Heart left ventricle (tissue), 16 donors: Measurements from ENCODE around the gene TOLLIP. TPM values are rescaled to one million over a fixed set of nuclear protein-coding genes. Genes with fewer than 3 reads are reported as not detected.

Source experiments
- ATAC-seq, 4 donors: fragments of 200-7000 bp; cut with Tn5 transposase; one replicate each; pipeline ENCODE4 v1.9.1; 2020 to 2022; ENCODE audit warnings: moderate library complexity in 4 of 4, mild to moderate bottlenecking in 3 of 4, moderate number of reproducible peaks in 1 of 4
- DNase-seq, 5 donors: peaks; one replicate each; pipeline ENCODE4 v3.0.0-alpha.2; 2020
- H3K27ac ChIP-seq, 12 donors: fragments of 200-600 bp; sonication (generic) in 4 of 12; one replicate each; pipeline versions ENCODE4 v1.5.0 to v1.8.0; 2016 to 2022; ENCODE audit warnings: mild to moderate bottlenecking in 2 of 12
- H3K27me3 ChIP-seq, 9 donors: fragments of 200-600 bp; sonication (generic) in 2 of 9; one replicate each; pipeline versions ENCODE4 v1.5.1 to v1.8.0; 2016 to 2022; ENCODE audit warnings: mild to moderate bottlenecking in 3 of 9
- H3K36me3 ChIP-seq, 9 donors: fragments of 200-600 bp; sonication (generic) in 2 of 9; one replicate each; pipeline versions ENCODE4 v1.5.0 to v1.8.0; 2018 to 2022; ENCODE audit warnings: mild to moderate bottlenecking in 2 of 9
- H3K4me1 ChIP-seq, 12 donors: fragments of 200-600 bp; sonication (generic) in 4 of 12; one replicate each; pipeline versions ENCODE4 v1.5.0 to v1.8.0; 2016 to 2022; ENCODE audit warnings: mild to moderate bottlenecking in 3 of 12
- H3K4me3 ChIP-seq, 12 donors: fragments of 200-600 bp; sonication (generic) in 4 of 12; one replicate each; pipeline versions ENCODE4 v1.5.0 to v1.8.0; 2017 to 2022; ENCODE audit warnings: mild to moderate bottlenecking in 9 of 12, moderate library complexity in 4 of 12
- H3K9me3 ChIP-seq, 12 donors: fragments of 200-600 bp; sonication (generic) in 4 of 12; one replicate each; pipeline versions ENCODE4 v1.5.0 to v1.8.0; 2016 to 2022; ENCODE audit warnings: mild to moderate bottlenecking in 1 of 12
- POLR2A ChIP-seq, 2 donors: fragments of 450-650 bp; IDR thresholded peaks; one replicate each; pipeline ENCODE4 v1.6.1; 2017; ENCODE audit warnings: antibody characterized with exemption in 2 of 2, mild to moderate bottlenecking in 2 of 2, moderate library complexity in 2 of 2
- WGBS, 4 donors: extraction: QIAGEN DNeasy Blood & Tissue Kit in 2 of 4; methylation state at CpG; one replicate each; pipeline versions ENCODE4 v1.1.5 to v1.1.7; 2013 to 2018; 5-methylcytosine and 5-hydroxymethylcytosine counted together
- intact Hi-C, 10 donors: fragments of 100-400 bp; cut with DNase I; formaldehyde crosslinking; loops; one replicate each; pipeline versions ENCODE4 v1.11.1 to v1.14.2; 2022
- polyA plus RNA-seq, 2 donors: library from polyadenylated mRNA; stranded (reverse); fragments of 200-250 nt; gene quantifications; one replicate each; pipeline ENCODE4 v1.2.3, GENCODE V29; 2013
- total RNA-seq, 9 donors: library from RNA; depleted of rRNA in 2 of 9; stranded (reverse); fragments of >200 nt in 2 of 9; fragmentation: NEBNext Ultra II Directional in 3 of 9; extraction: Animal tissue kit (Norgen Biotek cat#: 25700) in 3 of 9; gene quantifications; one replicate each; pipeline versions ENCODE4 v1.1.0 to v1.2.4, GENCODE V29; 2016 to 2023
- TF ChIP-seq, protein P1 (sequence below), 12 donors: fragments of 200-600 bp; sonication (generic) in 4 of 12; IDR thresholded peaks; one replicate each; pipeline versions ENCODE4 v1.5.0 to v1.8.0; 2018 to 2022; ENCODE audit warnings: antibody characterized with exemption in 12 of 12, mild to moderate bottlenecking in 5 of 12
- donor health status: ischemic (EF 13 %, LVEDD 7.1; RV severe dilation, severe dysfunction).
- donor health status: healthy with polysubstance abuse.
- donor health status: DM: no; HTN: yes; CAD: no.
- donor health status: DM: no; HTN: no; CAD: no.
- donor health status: ischemic (EF 25% LVEDD 6.9; RV normal size, moderate dysfunction).
- donor health status: ischemic (EF 25% LVEDD 5.7; RV mildly dilated, moderate dysfunction).
- donor health status: healthy.
- donor health status: DM: yes; HTN: yes; CAD: no.
- donor health status: ischemic (EF 35%, LVEDD 5.7; RV mildly dilated, moderate dysfunction).
- donor health status: nonischemic (EF 11% LVEDD 7.7; RV severe dilation, severe dysfunction).
- donor health status: DM: yes; HTN: yes; CAD: no.
- donor health status: PGD.
- donor health status: ischemic (EF 29% LVEDD 5.4; RV normal size, mild dysfunction).
- donor health status: nonischemic (EF 23%, LVEDD 6.1; RV moderate dilation, normal function).

The TOLLIP gene
- total and polyA plus RNA-seq, 11 donors, result 27.4 to 57.2 (median 44.9) TPM

DNA sequence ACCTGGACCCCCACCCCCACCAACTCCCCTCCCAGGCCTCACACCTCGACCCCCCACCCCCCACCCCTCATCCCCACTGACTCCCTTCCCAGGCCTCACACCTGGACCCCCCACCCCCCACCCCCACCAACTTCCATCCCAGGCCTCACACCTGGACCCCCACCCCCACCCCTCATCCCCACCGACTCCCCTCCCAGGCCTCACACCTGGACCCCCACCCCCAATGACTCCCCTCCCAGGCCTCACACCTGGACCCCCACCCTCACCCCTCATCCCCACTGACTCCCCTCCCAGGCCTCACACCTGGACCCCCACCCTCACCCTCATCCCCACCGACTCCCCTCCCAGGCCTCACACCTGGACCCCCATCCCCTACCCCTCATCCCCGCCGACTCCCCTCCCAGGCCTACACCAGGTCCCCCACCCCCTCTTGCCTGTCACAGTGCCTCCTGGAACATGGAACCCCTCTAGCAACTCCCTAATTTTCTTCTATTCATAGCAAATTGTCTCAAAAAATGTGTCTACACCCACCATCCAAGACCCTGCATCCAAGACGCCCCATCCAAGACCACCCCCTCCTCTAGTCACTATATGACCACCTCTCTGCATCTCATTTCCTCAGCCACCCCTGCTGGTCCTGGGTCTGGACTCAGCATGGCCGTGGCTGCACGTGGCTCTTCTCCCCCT is 43.4 kb upstream of the TOLLIP start:
- H3K27ac ChIP-seq, result no peak overlapping the region
- WGBS, 4 donors, result 72 to 86% (median 78%) methylated on average over 3 to 8 of the region's 8 CpGs
- no peak overlapping the region for H3K4me3 ChIP-seq
- no peaks in the 10 kb centered on the region for H3K9me3 ChIP-seq
- peaks cover 0 to 22% (median 2%) of the 10 kb centered on the region in 9 donors for H3K27me3 ChIP-seq
- peaks cover 0 to 1% (median 0%) of the 10 kb centered on the region in 12 donors for H3K4me1 ChIP-seq
- TF ChIP-seq, protein P1, sequence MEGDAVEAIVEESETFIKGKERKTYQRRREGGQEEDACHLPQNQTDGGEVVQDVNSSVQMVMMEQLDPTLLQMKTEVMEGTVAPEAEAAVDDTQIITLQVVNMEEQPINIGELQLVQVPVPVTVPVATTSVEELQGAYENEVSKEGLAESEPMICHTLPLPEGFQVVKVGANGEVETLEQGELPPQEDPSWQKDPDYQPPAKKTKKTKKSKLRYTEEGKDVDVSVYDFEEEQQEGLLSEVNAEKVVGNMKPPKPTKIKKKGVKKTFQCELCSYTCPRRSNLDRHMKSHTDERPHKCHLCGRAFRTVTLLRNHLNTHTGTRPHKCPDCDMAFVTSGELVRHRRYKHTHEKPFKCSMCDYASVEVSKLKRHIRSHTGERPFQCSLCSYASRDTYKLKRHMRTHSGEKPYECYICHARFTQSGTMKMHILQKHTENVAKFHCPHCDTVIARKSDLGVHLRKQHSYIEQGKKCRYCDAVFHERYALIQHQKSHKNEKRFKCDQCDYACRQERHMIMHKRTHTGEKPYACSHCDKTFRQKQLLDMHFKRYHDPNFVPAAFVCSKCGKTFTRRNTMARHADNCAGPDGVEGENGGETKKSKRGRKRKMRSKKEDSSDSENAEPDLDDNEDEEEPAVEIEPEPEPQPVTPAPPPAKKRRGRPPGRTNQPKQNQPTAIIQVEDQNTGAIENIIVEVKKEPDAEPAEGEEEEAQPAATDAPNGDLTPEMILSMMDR (IDR thresholded peaks at IDR 0.05), result no peak
- no peak for TF ChIP-seq POLR2A (IDR thresholded peaks at IDR 0.05)
- DNase-seq (no peak), ATAC-seq (no peak)
- no peaks in the 10 kb centered on the region for H3K36me3 ChIP-seq
- intact Hi-C loops, result no loop called here

DNA sequence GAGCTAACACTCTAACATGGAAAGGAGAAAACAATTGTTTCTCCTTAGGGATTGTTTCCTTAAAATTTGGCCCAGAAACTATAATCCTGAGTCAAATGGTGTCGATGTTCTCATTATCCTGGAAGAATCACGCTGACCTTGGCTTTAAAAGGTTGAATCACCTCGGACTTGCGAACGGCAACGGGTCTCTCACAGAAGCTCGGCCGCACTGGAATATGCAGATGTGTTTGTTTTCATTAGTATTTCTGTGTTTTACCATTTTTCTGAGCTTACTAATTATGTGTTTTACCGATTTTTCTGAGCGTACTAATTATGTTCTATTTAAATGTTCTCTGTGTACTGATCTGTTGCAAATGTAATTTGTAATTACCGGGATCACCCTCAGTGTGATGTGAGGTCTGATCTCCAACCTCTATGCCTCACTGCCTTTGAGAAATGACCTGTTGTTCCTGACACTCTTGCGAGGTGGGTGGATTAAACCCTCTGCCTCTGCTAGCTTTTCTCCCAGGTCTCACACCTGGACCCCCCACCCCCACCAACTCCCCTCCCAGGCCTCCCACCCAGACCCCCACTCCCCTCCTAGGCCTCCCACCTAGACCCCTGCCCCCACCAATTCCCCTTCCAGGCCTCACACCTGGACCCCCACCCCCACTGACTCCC is 42.0 kb upstream of the TOLLIP start:
- 71 to 82% (median 79%) methylated on average over 12 of the region's 12 CpGs for WGBS, 4 donors

DNA sequence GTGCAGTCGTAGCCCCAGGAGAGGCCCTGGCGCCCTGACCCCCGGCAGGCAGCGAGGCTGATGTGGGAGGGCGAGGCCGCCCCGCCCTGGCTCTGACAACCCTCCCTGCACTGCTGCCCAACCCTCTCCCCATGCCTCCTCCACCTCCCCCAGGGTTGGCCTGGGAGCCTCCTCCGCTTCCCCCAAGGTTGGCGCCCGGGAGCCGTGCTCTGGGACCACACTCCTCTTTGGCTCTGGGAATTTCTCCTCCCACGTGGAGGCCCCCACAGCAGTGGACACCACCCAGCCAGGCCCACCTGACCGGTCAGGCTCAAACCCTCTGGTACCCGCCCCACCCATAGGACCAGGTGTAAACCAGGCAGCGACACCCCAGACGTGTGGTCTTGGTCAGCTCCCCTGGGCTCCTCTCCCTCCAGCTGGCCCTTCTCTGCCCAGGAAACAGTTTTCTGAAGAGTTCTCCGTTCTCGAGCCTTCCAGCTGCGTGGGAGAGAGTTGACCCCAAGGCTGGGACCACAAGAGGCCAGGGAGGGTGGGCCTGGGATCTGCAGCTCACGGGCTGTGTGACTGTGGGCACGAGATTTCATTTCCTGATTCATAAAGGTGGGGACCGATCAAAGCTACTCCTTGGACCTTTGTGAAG is 40.8 kb upstream of the TOLLIP start:
- 67 to 71% (median 69%) methylated on average over 21 to 22 of the region's 22 CpGs for WGBS, 4 donors
- DNase-seq (no peak), ATAC-seq (no peak)
- intact Hi-C loops, result no loop called here
- H3K27ac ChIP-seq, result no peak overlapping the region
- TF ChIP-seq POLR2A (IDR thresholded peaks at IDR 0.05), result no peak
- TF ChIP-seq, protein P1 (IDR thresholded peaks at IDR 0.05), result no peak
- peaks cover 0 to 22% (median 2%) of the 10 kb centered on the region in 9 donors for H3K27me3 ChIP-seq
- no peaks in the 10 kb centered on the region for H3K36me3 ChIP-seq
- no peaks in the 10 kb centered on the region for H3K4me1 ChIP-seq
- no peak overlapping the region for H3K4me3 ChIP-seq
- no peaks in the 10 kb centered on the region for H3K9me3 ChIP-seq

More for the DNA sequence above, 42.0 kb upstream of the TOLLIP start:
- TF ChIP-seq, protein P1 (IDR thresholded peaks at IDR 0.05), result no peak
- no peak for ATAC-seq
- intact Hi-C loops, result no loop called here
- H3K27me3 ChIP-seq, result peaks cover 0 to 22% (median 2%) of the 10 kb centered on the region in 9 donors
- no peaks in the 10 kb centered on the region for H3K36me3 ChIP-seq
- H3K9me3 ChIP-seq, result no peaks in the 10 kb centered on the region
- H3K4me3 ChIP-seq, result no peak overlapping the region
- H3K27ac ChIP-seq, result no peak overlapping the region
- no peaks in the 10 kb centered on the region for H3K4me1 ChIP-seq
- no peak for DNase-seq
